Activated CD4-positive, alpha-beta T cell treated with anti-CD3 and anti-CD28 coated beads for 24 hours (primary cell): Measurements from ENCODE around the gene EGFR.

Source experiments
- DNase-seq, 2 donors: peaks; one replicate each; pipeline ENCODE4 v3.0.0-alpha.2; 2020; ENCODE audit warnings: low read depth in 2 of 2

EGFR gene

GRCh38 chr7:55061726-55062499 is 43.1 kb downstream of the EGFR start:
- no peak for DNase-seq

GRCh38 chr7:55063061-55063460 is 44.2 kb downstream of the EGFR start:
- DNase-seq = no peak

- no peak for DNase-seq
Measured at GRCh38 chr7:55063633-55064032, 44.8 kb downstream of the EGFR start.

GRCh38 chr7:55065079-55065478 is 46.3 kb downstream of the EGFR start:
- no peak for DNase-seq

GRCh38 chr7:55065511-55066229 is 46.9 kb downstream of the EGFR start:
- DNase-seq = no peak

GRCh38 chr7:55066524-55066923 is 47.7 kb downstream of the EGFR start:
- no peak for DNase-seq

- no peak for DNase-seq
Measured at GRCh38 chr7:55066938-55067337, 48.1 kb downstream of the EGFR start.

- no peak for DNase-seq
Measured at GRCh38 chr7:55067748-55068147, 48.9 kb downstream of the EGFR start.

GRCh38 chr7:55069271-55069792 is 50.5 kb downstream of the EGFR start:
- no peak for DNase-seq

GRCh38 chr7:55070271-55070743 is 51.5 kb downstream of the EGFR start:
- DNase-seq = no peak

- no peak for DNase-seq
Measured at GRCh38 chr7:55070854-55071253, 52.0 kb downstream of the EGFR start.

- no peak for DNase-seq
Measured at GRCh38 chr7:55071411-55072175, 52.8 kb downstream of the EGFR start.

- DNase-seq = no peak
Measured at GRCh38 chr7:55072251-55072650, 53.4 kb downstream of the EGFR start.

- DNase-seq = no peak
Measured at GRCh38 chr7:55073051-55073511, 54.3 kb downstream of the EGFR start.

GRCh38 chr7:55073976-55074528 is 55.2 kb downstream of the EGFR start:
- DNase-seq = no peak

GRCh38 chr7:55075464-55076021 is 56.7 kb downstream of the EGFR start:
- no peak for DNase-seq

GRCh38 chr7:55077561-55078410 is 59.0 kb downstream of the EGFR start:
- DNase-seq = no peak

GRCh38 chr7:55078465-55079372 is 59.9 kb downstream of the EGFR start:
- DNase-seq = no peak

- DNase-seq = no peak
Measured at GRCh38 chr7:55080000-55080623, 61.3 kb downstream of the EGFR start.
